ENCODE measurements around the gene IL22.

IL22 gene

DNA sequence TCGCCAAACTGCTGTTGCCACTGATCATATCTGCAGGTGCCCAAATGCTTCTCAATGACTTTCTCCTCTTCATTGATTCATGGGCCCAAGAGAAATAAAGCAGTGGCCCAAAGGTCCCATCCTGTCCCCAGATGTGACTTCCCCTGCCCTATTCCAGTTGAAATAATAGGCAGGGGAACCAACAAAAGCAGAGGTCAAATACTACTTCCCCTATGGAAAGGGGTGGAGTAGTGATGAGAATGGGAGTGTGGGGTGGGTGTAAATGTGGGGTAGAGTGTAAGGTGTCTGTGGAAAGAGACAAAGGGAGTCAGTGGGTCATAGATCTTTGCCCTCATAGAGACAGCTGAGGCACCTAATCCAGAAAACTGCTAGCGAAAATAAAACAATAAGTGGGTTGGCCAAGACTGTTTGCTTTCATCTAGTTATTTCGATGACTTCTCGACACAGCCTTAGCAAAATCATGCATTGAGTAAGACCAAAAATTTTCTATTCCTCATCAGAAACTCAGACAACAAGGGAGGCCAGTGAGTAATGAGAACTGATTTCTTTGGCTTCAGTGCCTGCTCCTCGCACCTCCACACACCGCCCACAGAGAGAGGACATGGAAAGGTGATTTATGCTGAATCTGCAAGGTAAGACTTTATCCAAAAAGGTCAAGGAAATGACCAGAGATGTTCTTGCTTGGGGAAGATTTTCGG is 10.9 kb upstream of the IL22 start:
- no peak for DNase-seq (ENCODE audit: low read depth in 2 of 2)

DNA sequence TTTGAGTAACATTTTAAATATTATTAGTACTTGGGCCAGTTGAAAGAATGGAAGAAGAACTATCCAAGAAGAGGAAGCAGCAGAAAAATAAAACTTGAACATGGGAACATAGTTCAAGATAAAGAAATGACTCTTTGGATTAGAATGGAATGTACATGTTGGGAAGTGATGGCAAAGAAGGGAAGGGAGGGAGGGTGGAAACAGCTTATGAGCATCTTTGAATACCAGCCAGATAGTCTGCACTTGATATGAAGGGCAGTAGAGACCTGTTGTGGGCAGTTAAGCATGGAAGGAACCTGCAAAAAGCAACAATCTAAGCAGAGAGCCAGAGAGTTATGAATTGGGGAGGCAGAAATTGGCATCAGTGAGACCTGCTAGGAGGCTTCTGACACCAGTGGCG is 10.0 kb upstream of the IL22 start:
- DNase-seq (ENCODE audit: low read depth in 2 of 2) = no peak

DNA sequence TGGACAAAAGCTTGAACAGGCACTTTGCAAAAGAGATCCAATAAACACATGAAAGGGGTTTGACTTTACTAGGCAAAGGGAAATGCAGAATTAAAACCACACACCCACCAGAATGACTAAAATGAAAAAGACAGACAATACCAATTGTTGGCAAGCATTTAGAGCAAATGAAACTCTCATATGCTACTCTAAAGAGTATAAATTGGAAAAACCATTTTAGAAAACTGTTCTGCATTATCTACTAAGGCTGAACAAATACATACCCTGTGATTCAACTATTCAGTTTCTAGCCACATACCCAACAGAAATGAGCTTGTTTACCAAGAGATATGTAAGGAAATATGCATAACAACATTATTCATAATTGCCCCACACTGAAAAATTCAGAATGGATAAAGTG is 8.5 kb upstream of the IL22 start:
- no peak for DNase-seq (ENCODE audit: low read depth in 2 of 2)

DNA sequence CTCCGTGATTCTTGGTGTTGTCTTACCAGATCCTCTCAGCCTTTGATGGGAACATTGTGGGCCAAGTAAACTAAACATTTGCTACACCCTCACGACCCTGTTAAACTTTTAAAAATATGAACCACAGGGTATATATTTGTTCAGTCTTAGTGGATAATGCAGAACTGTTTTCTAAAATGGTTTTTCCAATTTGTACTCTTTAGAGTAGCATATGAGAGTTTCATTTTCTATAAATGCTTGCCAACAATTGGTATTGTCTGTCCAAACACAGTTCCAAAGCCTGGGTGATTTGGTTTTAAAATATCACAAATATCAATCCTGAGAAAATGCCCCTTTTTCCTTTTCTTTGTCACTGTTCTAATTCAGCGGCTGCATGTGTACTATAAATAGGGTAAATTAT is 6.7 kb upstream of the IL22 start:
- no peak for DNase-seq (ENCODE audit: low read depth in 2 of 2)

DNA sequence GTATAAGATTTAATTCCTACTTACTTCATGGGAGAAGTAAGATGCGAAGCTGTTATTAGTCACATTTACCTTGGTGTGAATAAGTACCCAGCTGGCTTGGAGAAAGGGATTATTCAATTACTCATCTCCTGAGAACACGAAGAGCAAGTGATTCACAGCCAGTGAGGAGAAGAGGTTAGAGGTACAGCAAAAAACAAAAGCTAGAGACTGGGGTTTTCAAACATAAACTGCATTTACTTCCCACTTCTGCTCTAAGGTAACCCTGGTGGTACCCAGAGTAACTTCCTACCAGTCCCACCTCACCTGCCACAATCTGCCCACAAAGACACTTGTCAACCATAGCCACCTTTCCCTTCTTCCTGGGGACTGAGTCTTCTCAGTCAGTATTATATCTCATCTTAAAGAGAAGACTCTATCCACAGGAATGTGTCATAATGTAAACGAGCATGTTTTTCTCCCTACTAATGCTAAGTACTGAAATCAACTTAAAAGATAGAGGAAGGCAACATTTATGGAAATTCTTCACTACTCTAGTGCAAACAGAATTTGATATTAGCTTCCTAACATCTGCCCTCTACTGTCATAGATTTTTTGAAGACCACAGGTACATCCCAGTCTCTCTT is 6.0 kb upstream of the IL22 start:
- DNase-seq (ENCODE audit: low read depth in 2 of 2) = no peak

DNA sequence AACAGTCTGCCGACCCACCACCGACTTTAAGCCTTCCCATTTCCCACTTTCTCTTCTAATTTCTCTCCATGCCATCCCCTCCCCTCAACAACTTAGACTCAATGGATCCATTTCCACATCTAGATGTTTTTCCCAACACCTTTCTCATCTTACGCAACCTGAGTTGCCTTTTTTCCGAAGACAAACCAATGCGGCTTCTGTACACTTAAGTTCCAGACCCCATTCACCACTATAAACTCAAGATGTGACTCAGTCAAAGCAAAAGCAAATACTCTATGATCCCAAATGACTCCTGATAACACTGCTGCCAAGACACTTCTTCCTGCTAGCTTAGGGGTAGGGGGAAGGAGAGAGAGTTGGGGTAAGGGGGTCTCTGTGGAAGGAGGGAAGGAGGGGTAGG is 1.3 kb downstream of the IL22 start:
- no peak for DNase-seq (ENCODE audit: low read depth in 2 of 2)

DNA sequence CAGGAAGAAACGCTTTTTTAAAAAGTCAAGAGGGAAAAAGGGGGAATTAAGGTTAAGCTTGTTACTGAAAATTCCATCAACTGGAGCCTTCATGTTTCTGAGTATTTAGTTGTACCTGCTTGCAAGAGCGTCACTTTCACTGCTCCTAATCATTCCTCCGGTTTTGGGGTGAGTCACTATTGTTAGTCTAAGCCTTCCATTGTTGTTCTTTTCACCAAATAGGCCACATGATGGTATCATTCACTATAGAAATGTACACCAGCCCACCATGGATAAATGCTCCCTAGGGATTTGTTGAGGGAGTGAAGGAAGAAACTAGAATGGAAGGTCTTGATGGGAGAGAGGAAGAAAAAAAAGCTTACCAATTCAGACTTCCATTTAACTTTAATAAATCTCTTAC is 3.0 kb downstream of the IL22 start:
- no peak for DNase-seq (ENCODE audit: low read depth in 2 of 2)

DNA sequence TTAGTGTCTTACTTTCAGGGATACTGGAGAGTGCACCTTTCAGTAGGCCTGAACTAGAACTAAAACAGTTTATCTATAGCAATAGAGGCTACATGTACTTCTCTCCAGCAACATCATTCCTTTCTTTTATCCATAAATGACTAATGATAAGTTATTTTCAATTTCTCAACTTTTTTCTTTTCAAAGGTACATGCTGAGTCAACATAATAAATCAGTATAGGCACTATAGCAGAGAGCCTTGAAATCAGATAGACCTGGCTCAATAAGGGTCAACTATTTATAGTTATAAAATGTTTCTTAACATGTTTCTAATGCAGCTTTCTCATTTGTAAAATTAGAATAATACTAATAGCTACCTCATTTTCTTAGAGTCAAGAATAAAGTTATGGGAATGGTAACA is 5.6 kb downstream of the IL22 start:
- no peak for DNase-seq (ENCODE audit: low read depth in 2 of 2)

DNA sequence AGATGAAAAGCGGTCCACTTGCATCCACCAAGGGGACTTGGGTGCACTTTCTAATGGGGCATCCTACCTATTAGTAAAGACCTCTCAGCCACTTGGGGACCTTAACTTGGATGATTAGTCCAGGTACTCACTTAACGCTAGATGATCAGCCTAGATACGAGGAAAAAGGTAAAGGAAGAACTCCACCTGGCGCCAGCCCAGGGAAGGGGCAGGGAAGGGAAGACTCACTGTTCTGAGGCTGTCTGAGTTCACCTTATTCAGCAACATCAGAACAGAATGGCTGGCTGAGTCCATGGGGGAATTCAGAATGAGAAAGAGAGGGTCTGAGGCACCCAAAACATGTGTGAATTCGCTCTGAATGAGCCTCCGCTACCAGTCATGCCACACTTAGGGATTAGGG is 7.1 kb downstream of the IL22 start:
- DNase-seq (ENCODE audit: low read depth in 2 of 2) = no peak

DNA sequence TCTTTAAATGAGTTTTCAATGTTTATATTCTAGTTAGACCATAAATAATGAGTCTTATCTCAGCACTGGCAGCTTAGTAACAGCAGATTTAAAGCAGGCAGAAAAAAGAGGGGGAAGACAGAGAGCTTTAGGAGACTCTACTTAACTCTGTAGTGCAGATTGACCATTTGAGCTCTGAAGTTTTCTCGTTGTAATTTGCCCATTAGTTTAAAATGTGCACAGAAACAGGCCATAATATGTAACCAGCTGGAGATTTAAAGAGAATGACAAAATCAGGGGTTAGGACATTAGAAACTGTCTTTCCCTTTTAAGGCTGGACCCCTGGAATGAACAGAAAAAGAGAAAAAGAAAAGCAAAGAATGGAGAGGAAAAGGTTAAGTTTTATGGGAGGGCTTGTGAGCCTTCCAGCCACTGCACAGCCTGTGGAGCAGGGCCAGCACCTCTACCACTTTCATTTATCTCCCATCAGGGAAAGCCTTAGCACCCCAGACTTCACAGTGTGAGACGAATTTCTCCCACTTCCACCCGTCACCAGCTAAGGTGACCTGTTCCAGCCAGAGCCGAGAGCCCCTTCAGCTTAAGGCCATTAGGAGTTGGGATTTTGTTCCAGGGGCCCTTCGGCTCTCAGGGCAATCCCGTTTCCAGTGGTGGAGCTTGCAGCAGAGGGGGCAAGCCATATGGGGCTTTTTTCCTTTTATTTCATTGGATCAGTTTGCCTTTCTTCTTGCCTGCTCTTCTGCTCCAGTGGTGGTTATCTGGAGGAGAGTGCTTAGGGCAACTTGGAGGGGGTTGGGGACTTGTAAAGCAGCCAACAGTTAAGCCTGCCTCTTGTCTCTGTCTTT is 8.0 kb downstream of the IL22 start:
- no peak for DNase-seq (ENCODE audit: low read depth in 2 of 2)

DNA sequence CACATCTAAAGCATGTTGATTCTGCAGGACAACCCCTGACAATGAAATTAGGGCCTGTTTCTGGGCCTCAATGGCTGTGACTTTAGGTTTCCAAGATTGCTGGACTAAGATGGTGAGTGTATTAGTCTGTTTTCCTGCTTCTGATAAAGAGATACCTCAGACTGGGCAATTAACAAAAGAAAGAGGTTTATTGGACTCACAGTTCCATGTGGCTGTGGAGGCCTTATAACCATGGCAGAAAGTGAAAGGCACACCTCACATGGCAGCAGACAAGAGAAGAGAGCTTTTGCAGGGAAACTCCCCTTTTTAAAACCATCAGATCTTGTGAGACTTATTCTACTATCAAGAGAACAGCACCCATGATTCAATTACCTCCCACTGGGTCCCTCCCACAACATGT is 10.6 kb downstream of the IL22 start:
- DNase-seq (ENCODE audit: low read depth in 2 of 2) = no peak

DNA sequence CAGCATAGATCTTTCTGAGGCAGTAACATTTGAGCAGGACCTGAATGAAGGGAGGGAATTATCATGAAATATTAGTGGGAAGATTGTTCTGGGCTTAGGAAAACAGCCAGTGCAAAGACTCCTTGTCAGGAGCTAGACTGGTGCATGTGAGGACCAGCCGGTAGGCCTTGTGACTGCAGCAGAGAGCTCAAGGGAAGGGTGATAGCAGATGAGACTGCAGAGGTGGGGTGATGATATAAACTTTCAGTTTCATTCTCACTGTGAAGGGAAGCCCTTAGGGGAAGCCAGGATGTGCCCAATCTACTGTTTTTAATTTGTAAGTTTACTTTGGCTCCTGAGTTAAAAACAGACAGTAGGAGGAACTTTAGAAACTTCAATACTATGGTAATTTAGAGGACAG is 12.4 kb downstream of the IL22 start:
- DNase-seq (ENCODE audit: low read depth in 2 of 2) = no peak

DNA sequence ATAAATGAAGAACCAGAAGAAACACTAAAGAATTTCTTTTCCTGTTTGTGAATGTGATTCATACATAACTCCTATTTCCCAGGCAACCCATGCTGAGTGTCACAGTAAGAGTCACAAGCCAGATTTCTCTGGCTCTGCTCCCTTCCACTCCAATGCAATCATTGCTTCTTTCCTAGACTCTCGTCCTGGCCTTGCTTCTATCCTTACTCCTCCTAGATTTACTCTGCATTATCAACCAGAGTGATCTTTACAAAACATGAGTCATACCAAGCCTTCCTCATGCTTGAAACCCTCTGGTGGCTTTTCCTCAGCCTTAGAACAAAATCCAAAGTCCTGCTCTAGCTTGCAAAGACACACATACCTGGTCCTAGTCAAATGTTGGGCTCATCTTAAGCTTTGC is 13.3 kb downstream of the IL22 start:
- peak; percentile 46 to 52 for DNase-seq (ENCODE audit: low read depth in 2 of 2)

DNA sequence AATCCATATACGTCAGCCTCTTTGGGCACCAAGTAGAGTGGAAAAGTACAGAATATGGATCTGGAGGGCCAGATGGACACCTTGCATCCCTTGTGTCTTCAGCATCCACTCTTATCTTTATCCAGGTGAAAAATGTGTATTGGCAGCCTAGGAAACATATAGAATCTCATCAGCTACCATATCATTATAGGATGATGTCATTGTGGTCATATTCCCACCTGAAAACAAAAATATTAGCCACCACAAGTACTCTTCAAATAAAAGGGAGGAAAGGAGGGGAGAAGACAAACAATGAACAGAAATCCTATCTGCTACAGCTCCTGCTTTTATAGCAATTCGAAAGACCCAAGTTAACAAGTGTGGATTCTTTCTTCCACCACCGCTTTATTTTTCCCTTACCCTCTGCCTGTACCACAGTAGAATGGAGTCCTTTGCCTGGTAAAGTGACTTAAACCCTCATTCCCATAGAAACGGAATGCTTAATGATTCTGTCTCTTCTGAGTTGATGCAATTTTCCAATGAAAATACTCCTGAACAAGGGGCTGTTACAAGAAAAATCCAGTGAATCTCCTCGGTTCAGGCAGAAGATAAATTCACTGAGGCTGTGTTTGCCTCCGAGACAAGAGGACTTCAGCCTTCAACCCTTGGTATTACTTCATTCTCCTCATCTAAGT is 14.0 kb downstream of the IL22 start:
- no peak for DNase-seq (ENCODE audit: low read depth in 2 of 2)

DNA sequence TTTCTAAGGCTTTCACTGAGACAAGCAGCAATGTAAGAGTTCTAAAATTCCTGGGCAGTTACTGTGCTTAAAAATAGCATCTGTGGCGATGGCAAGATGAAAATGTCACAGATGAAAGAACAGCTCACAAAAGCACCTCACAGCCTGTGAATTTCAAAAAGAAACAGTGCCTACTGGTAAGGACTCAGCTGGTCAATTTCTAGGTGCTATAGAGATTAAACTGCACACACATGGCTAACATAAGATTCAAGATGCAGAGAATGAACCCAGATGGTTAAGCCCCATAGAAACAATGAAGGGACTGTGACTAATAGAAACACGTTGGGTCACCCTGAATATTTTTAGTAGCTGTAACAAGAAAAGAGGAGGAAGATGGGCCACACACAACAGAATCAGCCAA is 15.8 kb downstream of the IL22 start:
- DNase-seq (ENCODE audit: low read depth in 2 of 2) = no peak

DNA sequence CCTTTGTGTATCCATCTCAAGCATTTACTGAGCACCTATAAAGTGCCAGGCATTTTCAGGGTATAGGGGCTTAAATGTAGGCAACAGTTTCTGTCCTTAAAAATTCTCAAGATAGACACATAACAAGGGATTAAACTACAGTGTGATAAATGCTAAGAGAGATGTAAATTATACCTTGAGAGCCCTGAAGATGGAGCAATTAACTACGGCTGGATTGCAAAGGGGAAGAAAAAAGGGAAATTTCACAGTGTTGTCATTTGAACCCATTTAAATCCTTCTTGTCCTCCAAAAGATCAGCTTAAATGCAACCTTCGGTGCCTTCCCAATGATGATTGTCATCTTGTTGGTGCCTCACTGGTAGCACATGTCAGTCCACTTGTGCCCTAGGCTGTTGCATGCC is 16.3 kb downstream of the IL22 start:
- no peak for DNase-seq (ENCODE audit: low read depth in 2 of 2)

DNA sequence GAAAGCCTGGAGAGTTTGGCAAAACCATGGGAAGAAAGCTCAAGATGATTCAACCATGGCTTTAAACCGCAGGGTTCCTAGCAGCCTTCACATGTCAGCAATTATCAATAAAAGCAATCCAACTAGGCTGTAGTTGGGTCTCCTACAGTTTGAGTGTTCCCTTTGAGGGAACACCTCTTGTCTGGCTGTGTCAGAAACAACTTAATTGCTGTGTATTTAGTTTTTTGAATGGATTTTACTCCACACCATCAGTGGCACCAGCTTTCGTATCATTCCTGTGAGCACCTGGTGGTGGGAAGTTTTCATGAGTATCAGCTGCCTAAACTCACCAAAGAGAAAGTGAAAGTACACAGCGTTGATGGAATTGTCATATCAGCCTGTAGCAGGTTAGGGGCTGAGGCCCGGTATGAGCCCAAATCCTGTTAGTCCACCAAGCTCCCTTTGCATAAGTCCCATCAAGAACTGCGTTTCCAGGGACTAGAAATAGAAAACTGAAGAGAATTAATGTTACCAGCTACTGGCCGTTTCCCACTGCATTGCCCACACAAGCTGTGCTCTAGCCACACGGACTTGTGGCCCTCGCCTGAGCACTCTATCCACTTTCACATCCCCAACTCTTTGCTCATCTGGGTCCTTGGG is 16.9 kb downstream of the IL22 start:
- DNase-seq (ENCODE audit: low read depth in 2 of 2) = no peak

DNA sequence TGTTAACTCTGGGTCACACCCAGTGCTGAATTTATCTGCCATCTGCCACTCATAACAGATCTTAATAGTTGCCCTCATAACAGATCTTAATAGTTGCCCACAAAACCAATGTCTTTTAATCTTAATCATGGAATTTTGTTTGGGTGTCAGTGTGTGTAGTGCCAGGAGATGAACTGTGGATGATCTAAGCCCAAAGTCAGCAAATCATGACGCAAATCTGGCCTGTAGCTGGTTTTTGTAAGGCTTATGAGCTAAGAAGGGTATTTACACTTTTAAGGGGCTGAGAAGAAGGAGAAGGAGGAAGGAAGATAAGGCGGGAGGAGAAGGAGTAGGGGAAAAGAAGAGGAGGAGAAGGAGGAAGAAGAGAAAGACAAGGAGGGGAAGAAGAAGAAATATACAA is 17.8 kb downstream of the IL22 start:
- no peak for DNase-seq (ENCODE audit: low read depth in 2 of 2)

DNA sequence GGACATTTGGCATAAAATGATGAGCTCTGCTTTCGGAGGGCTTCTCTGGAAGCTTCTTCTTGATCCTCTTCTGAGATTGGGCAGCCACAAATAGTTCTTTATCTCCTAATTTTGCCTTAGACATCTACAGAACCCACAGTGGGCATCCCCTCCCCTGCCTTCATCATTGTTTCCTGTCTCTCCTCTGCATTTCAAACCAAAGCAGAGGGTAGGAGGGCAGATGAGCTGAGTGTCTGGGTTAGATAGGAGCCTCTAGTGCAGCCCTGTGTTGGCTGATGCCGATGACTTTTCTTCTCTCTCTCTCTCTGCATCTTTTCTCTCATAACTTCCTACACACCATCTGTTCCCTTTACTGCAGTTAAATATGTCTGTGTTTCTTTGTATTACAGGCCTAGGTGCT is 19.3 kb downstream of the IL22 start:
- no peak for DNase-seq (ENCODE audit: low read depth in 2 of 2)

DNA sequence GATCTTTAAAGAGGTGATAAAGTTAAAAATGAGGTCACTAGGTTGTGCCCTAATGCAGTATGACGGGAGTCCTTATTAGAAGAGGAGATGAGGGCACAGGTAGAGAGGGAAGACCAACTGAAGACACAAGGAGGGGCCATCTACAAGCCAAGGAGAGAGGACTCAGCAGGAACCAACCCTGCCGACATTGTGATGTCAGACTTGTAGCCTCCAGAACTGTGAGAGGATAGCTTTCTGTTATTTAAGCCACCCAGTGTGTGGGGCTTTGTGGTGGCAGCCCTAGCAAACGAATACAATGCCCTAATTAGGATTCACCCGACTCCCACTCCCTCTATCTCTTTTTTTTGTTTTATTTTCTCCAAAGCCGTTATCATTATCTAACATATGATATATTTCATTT is 19.9 kb downstream of the IL22 start:
- DNase-seq (ENCODE audit: low read depth in 2 of 2) = no peak

DNA sequence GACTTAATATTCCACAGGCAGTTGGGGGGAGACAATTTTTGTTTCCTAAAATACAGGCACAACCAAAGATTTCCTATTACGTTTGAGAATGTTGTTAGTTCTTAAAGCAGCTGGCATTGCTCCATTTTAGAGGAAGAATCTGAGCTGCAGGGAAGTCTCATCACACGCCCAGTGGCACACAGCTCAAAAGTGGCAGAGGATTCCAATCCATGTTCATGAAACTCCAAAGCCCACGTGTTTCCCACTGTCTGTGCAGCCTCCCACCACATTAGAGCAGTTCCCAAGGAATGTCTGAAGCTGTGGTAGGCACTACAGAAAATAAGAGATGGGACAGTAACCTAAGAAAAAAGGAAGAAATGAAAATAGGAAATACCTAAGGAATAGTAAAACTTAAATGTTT is 21.7 kb downstream of the IL22 start:
- DNase-seq (ENCODE audit: low read depth in 2 of 2) = no peak

DNA sequence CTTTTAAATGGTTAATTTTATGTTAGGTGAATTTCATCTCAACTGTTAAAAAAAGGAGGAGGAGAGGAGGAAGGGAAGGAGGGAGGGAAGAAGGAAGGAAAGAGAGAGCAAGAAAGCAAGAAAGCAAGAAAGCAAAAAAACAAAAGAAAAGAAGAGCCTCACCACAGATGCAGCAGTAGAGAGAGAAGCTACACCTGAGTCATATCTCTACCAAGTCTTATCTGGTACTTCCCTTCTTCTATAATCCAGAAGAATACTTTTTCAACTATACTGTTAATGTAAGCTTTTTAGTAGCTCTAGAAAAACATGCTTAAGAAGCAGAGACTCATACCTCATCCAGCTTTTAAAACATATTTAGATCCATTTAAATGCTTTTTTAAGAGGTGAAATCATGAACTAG is 22.2 kb downstream of the IL22 start:
- no peak for DNase-seq (ENCODE audit: low read depth in 2 of 2)

Data from fibroblast of skin of left quadriceps (primary cell).